ENCODE data around the gene SPTBN4. TPM values are rescaled to one million over a fixed set of nuclear protein-coding genes. Genes with fewer than 3 reads are reported as not detected.

Gene SPTBN4
- total RNA-seq, 4 donors from 2014 or later, result 0.18 to 6.6 (median 2.0) TPM

DNA sequence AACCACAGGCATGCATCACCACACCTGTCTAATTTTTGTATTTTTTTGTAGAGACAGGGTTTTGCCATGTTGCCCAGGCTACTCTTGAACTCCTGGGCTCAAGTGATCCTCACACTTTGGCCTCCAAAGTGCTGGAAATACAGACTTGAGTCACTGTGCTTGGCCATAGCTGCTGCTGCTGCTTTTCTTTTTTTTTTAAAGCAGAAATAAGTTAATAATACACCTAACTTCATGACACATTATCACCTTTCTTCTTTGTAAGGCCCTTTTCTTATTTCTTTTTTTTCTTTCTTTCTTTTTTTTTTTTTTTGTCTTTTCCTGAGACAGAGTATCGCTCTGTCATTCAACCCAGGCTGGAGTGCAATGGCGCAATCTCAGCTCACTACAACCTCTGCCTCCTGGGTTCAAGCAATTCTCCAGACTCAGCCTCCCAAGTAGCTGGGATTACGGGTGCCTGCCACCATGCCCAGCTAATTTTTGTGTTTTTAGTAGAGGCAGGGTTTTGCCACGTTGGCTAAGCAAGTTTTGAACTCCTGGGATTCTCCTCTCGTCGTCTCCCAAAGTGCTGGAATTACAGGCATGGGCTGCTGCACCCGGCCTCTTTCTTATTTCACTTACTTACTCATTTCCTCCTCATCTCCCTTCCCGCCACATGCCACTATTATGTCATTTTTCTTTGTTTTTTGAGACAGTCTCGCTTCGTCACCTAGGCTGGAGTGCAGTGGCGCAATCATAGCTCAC lies 118.6 kb downstream of the SPTBN4 start:
- Histone ChIP-seq H3K27me3 (no peaks in the 10 kb centered on the region), H3K4me3 (no peak overlapping the region), H3K9me3 (no peaks in the 10 kb centered on the region), H3K27ac (no peak overlapping the region), H3K4me1 (no peaks in the 10 kb centered on the region), H3K36me3 (peaks cover 0 to 69% (median 0%) of the 10 kb centered on the region in 3 donors)
- TF ChIP-seq, protein P1, sequence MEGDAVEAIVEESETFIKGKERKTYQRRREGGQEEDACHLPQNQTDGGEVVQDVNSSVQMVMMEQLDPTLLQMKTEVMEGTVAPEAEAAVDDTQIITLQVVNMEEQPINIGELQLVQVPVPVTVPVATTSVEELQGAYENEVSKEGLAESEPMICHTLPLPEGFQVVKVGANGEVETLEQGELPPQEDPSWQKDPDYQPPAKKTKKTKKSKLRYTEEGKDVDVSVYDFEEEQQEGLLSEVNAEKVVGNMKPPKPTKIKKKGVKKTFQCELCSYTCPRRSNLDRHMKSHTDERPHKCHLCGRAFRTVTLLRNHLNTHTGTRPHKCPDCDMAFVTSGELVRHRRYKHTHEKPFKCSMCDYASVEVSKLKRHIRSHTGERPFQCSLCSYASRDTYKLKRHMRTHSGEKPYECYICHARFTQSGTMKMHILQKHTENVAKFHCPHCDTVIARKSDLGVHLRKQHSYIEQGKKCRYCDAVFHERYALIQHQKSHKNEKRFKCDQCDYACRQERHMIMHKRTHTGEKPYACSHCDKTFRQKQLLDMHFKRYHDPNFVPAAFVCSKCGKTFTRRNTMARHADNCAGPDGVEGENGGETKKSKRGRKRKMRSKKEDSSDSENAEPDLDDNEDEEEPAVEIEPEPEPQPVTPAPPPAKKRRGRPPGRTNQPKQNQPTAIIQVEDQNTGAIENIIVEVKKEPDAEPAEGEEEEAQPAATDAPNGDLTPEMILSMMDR (IDR thresholded peaks at IDR 0.05), result no peak
- TF ChIP-seq POLR2A (IDR thresholded peaks at IDR 0.05), result no peak
- no peak for DNase-seq

DNA sequence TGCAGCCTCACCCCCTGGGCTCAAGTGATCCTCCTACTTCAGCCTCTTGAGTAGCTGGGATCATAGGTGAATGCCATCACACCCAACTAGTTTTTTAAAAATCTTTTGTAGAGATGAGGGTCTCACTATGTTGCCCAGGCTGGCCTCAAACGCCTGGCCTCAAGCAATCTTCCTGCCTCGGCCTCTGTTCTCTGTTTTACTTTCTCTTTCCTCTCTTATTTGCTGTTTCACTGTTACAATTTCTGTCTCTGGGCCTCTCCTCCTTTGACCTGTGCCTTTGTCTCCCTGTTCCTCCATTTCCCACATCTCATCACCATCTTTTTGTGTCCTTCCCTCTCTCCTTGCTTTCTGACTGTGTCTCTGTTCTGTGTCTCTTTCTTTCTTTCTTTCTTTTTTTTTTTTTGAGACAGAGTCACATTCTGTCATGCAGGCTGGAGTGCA lies 119.2 kb downstream of the SPTBN4 start:
- peaks cover 0 to 63% (median 0%) of the 10 kb centered on the region in 3 donors for H3K36me3 ChIP-seq
- no peak for DNase-seq
- no peak overlapping the region for H3K4me3 ChIP-seq
- H3K27me3 ChIP-seq, result no peaks in the 10 kb centered on the region
- no peaks in the 10 kb centered on the region for H3K4me1 ChIP-seq
- no peak for TF ChIP-seq POLR2A (IDR thresholded peaks at IDR 0.05)
- TF ChIP-seq, protein P1 (IDR thresholded peaks at IDR 0.05), result no peak
- H3K9me3 ChIP-seq, result no peaks in the 10 kb centered on the region
- H3K27ac ChIP-seq, result no peak overlapping the region

DNA sequence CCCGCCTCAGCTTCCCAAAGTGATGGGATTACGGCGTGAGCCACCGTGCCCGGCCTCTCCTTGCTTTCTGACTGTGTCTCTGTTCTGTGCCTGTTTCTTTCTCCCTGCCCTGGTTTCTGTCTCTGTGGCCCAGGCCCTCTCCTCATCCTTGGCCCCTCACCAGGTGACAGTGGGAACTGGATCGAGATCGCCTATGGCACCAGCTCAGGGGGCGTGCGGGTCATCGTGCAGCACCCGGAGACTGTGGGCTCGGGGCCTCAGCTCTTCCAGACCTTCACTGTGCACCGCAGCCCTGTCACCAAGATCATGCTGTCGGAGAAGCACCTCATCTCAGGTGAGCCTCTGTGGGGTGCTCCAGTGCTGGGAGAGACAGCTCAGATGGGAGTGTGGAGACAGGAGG lies 119.8 kb downstream of the SPTBN4 start:
- no peak for DNase-seq
- Histone ChIP-seq H3K4me1 (no peaks in the 10 kb centered on the region), H3K27me3 (no peaks in the 10 kb centered on the region), H3K36me3 (peaks cover 0 to 58% (median 0%) of the 10 kb centered on the region in 3 donors), H3K27ac (no peak overlapping the region), H3K4me3 (no peak overlapping the region), H3K9me3 (no peaks in the 10 kb centered on the region)
- TF ChIP-seq POLR2A (IDR thresholded peaks at IDR 0.05), result no peak
- TF ChIP-seq, protein P1 (IDR thresholded peaks at IDR 0.05), result no peak

DNA sequence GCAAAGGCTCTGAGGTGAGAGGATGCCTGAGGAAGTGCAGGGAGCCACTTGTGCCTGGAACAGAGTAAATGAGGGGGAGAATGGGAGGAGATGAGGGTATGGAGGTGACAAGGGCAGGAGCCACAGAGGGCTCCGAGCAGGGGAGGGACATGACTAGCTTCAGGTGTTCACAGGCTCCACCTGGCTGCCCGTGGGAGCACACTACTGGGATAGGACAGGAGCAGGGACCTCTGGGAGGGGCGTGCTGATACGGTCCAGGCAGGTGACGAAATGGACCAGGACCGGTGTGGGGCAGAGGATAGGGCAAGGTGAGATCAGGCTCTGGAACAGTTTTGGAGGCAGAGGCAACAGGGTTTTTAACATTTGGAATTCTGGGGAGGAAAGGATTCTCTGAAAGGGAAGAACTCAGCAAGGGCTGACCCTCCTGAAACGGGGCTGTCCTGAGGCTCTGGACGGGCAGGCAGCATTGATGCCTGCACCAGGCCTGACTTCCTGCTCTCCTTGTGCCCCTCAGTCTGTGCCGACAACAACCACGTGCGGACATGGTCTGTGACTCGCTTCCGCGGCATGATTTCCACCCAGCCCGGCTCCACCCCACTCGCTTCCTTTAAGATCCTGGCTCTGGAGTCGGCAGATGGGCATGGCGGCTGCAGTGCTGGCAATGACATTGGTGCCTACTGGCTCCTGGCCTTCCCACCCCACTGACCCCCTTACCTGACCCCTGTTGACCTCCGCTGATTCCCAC lies 121.5 kb downstream of the SPTBN4 start:
- H3K36me3 ChIP-seq, result peaks cover 0 to 41% (median 0%) of the 10 kb centered on the region in 3 donors
- H3K27me3 ChIP-seq, result no peaks in the 10 kb centered on the region
- no peak for DNase-seq
- TF ChIP-seq POLR2A (IDR thresholded peaks at IDR 0.05), result no peak
- TF ChIP-seq, protein P1 (IDR thresholded peaks at IDR 0.05), result no peak
- no peak overlapping the region for H3K4me3 ChIP-seq
- H3K4me1 ChIP-seq, result peaks cover 0 to 4% (median 0%) of the 10 kb centered on the region in 4 donors
- no peak overlapping the region for H3K27ac ChIP-seq
- no peaks in the 10 kb centered on the region for H3K9me3 ChIP-seq

DNA sequence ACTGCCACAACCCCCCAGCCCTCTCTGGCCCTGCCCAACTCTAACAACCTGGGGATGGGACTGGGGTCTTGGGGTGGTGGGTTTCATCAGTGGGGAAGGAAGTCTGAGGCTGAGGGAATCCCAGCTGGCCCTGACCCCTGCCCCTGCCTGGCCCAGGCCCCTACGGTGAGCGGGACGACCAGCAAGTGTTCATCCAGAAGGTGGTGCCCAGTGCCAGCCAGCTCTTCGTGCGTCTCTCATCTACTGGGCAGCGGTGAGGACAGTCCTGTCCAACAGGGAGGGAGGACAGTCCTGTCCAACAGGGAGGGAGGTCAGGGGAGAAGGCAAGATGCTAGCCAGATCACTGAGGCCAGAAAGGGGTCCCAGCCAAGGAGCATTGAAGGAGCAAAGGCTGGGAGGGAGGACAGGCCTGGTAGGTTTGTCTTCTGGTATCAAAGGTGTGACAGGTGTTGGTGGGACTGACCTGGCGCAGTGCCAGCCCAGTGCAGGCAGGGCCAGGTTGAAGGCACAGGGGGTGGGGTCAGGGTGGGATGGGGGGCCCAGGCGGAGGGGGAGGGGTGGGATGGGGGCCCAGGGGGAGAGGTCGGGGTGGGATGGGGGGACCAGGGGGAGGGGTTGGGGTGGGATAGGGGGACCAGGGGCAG lies 122.2 kb downstream of the SPTBN4 start:
- peaks cover 0 to 4% (median 0%) of the 10 kb centered on the region in 4 donors for H3K4me1 ChIP-seq
- DNase-seq, result no peak
- no peak overlapping the region for H3K4me3 ChIP-seq
- H3K27me3 ChIP-seq, result no peaks in the 10 kb centered on the region
- no peaks in the 10 kb centered on the region for H3K9me3 ChIP-seq
- no peak for TF ChIP-seq POLR2A (IDR thresholded peaks at IDR 0.05)
- TF ChIP-seq, protein P1 (IDR thresholded peaks at IDR 0.05), result no peak
- peaks cover 0 to 34% (median 0%) of the 10 kb centered on the region in 3 donors for H3K36me3 ChIP-seq
- H3K27ac ChIP-seq, result no peak overlapping the region

All from Peyer's patch (tissue), 4 donors.